ENCODE data around the gene PLAC1.

GRCh38 chrX:134640914-134641313, 17.4 kb downstream of the PLAC1 start:
- TF ChIP-seq POLR2A (IDR thresholded peaks at IDR 0.05) = no peak
- no peak for TF ChIP-seq CTCF (IDR thresholded peaks at IDR 0.05)

All from uterus (tissue), 2 donors.